ENCODE results near the gene CDH23. TPM values are rescaled to one million over a fixed set of nuclear protein-coding genes. Genes with fewer than 3 reads are reported as not detected.

Gene CDH23
- total and polyA plus RNA-seq, 2 donors (not counting 1 experiment from before 2014, with no cell fraction given), result 0.37 to 0.89 TPM

DNA sequence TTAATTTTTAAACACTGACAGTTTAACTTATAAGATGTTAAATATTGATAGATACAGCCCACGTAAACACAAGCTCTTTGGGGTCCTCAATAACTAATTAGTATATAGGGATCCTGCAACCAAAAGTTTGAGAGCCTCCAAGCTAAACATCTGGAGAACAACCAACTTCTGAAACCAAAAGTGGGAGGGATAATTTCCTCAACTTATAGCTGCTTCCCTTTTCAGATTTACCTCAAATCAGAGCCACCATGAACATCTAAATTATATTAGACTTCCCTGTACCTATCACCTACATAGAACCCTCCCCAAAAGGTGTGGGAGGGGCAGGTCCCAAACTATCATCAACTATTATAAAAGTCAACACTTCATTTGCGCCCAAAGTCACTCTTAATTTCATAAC lies 445.7 kb downstream of the CDH23 start:
- H3K9ac ChIP-seq (ENCODE audit: low read length), result no peak overlapping the region
- CTCF ChIA-PET, result interaction anchor here (0.8 to 11.5 kb wide), 3 partner anchors 9 to 51 kb away, joined by 3 to 236 read pairs (median 3); partner anchors contain the start of gene PSAP
- DNase-seq (no peak), ATAC-seq (ENCODE audit: low read depth) (no peak)
- Mint-ChIP-seq H3K4me3 (peak overlapping the region; percentile 26), H3K9me3 (ENCODE audit: insufficient read depth) (peaks cover 2% of the 10 kb centered on the region), H3K27me3 (no peaks in the 10 kb centered on the region), H3K27ac (no peak overlapping the region), H3K4me1 (peaks cover 82% of the 10 kb centered on the region)
- H3K4me3 ChIP-seq (ENCODE audit: control extremely low read depth in 1 of 5, extremely low read depth in 1 of 5, insufficient read depth in 1 of 5, low read depth in 2 of 5, low read length in 4 of 5), result no peak overlapping the region
- peaks cover 92% of the 10 kb centered on the region for H3K79me2 ChIP-seq (ENCODE audit: control insufficient read depth, insufficient read depth, low read length)
- no peaks in the 10 kb centered on the region for H3K9me3 ChIP-seq (ENCODE audit: control extremely low read depth in 1 of 3, control insufficient read depth in 2 of 3, insufficient read depth in 1 of 3, low read length in 2 of 3)
- peaks cover 51 to 71% of the 10 kb centered on the region in 2 donors for H3K4me1 ChIP-seq (ENCODE audit: control insufficient read depth in 2 of 2, insufficient read depth in 2 of 2, low read length in 2 of 2)
- intact Hi-C loops (cut with micrococcal nuclease), result no loop called here
- WGBS (ENCODE audit: insufficient coverage), result no CpG with 5 or more reads among the region's 2 CpGs
- H2AFZ ChIP-seq (ENCODE audit: insufficient read depth, low read depth, low read length, poor library complexity, severe bottlenecking), result no peak overlapping the region
- H3K36me3 ChIP-seq (replicated peaks in 1 of 2; ENCODE audit: control extremely low read depth in 1 of 2, control insufficient read depth in 1 of 2, extremely low read depth in 1 of 2, insufficient read depth in 2 of 2, low read length in 1 of 2), result peaks cover 0 to 8% of the 10 kb centered on the region in 2 experiments
- no peaks in the 10 kb centered on the region for H3K27me3 ChIP-seq (replicated peaks in 1 of 4; ENCODE audit: control extremely low read depth in 1 of 4, control insufficient read depth in 3 of 4, insufficient read depth in 4 of 4, low read length in 3 of 4)
- POLR2A ChIA-PET, result interaction anchor here (0.7 to 0.9 kb wide), 2 partner anchors 9 to 69 kb away, joined by 4 read pairs; partner anchors contain the start of gene PSAP
- no peak for TF ChIP-seq EZH2 (IDR thresholded peaks at IDR 0.05; ENCODE audit: borderline replicate concordance, insufficient read depth, low read depth, low read length, poor library complexity, severe bottlenecking)
- TF ChIP-seq, protein P1, sequence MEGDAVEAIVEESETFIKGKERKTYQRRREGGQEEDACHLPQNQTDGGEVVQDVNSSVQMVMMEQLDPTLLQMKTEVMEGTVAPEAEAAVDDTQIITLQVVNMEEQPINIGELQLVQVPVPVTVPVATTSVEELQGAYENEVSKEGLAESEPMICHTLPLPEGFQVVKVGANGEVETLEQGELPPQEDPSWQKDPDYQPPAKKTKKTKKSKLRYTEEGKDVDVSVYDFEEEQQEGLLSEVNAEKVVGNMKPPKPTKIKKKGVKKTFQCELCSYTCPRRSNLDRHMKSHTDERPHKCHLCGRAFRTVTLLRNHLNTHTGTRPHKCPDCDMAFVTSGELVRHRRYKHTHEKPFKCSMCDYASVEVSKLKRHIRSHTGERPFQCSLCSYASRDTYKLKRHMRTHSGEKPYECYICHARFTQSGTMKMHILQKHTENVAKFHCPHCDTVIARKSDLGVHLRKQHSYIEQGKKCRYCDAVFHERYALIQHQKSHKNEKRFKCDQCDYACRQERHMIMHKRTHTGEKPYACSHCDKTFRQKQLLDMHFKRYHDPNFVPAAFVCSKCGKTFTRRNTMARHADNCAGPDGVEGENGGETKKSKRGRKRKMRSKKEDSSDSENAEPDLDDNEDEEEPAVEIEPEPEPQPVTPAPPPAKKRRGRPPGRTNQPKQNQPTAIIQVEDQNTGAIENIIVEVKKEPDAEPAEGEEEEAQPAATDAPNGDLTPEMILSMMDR (IDR thresholded peaks at IDR 0.05), result no peak
- peaks cover 45% of the 10 kb centered on the region for H4K20me1 ChIP-seq (ENCODE audit: control insufficient read depth, insufficient read depth, low read length, poor library complexity, severe bottlenecking)
- H3K4me2 ChIP-seq (replicated peaks; ENCODE audit: low read depth, low read length, poor library complexity, severe bottlenecking), result peak overlapping the region; percentile 34
- no peak overlapping the region for H3K27ac ChIP-seq (ENCODE audit: low read length in 2 of 2)

DNA sequence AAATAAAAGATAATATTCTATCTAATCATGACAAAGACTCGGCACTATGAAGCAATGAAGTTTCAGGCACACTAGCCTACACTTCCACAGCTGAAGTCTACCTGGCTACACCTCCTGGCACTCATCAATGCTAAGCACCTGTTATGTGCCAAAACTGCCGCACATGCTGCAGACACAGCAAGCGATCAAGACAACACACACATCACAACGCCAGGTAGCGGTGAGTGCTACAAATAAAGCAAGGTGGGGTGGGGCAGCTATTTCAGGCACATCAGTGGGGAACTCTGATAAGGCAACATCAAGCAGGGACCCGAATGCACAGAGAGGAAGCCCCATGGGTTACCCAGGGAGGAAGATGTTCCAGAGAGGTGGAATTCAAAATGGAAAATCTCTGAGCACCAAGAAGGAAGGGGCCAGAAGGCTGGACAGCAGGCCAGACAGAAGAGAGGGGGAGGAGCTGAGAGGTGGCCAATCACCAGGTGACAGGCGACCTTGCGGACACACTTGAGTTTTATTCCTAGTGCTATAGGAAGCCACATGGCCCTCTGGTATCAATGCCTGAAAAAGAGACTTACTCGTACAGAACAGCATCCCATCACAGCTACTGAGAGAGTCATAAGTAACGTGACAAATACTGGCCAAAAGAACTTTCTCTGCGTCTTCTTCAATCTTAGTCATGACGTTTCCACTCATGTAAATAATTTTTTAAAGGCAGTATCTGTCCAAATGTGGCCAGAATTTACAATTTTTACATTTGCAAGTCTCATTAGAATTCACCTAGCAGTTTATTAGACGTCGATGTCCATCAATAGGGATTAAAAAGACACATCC lies 446.4 kb downstream of the CDH23 start:
- peaks cover 2 to 7% of the 10 kb centered on the region in 2 experiments for H3K36me3 ChIP-seq (replicated peaks in 1 of 2; ENCODE audit: control extremely low read depth in 1 of 2, control insufficient read depth in 1 of 2, extremely low read depth in 1 of 2, insufficient read depth in 2 of 2, low read length in 1 of 2)
- peaks cover 50% of the 10 kb centered on the region for H4K20me1 ChIP-seq (ENCODE audit: control insufficient read depth, insufficient read depth, low read length, poor library complexity, severe bottlenecking)
- ChIA-PET CTCF (interaction anchor here (0.8 to 11.5 kb wide), 2 partner anchors 8 to 51 kb away, joined by 3 to 236 read pairs; partner anchors contain the start of gene PSAP), POLR2A (interaction anchor here (0.9 kb wide), 1 partner anchor 8 kb away, joined by 4 read pairs; the partner anchor contains the start of gene PSAP)
- peak overlapping the region; percentile 34 for H3K4me2 ChIP-seq (replicated peaks; ENCODE audit: low read depth, low read length, poor library complexity, severe bottlenecking)
- no peak overlapping the region for H3K9ac ChIP-seq (ENCODE audit: low read length)
- intact Hi-C loops (cut with micrococcal nuclease), result no loop called here
- H3K79me2 ChIP-seq (ENCODE audit: control insufficient read depth, insufficient read depth, low read length), result peaks cover 92% of the 10 kb centered on the region
- H3K9me3 ChIP-seq (ENCODE audit: control extremely low read depth in 1 of 3, control insufficient read depth in 2 of 3, insufficient read depth in 1 of 3, low read length in 2 of 3), result no peaks in the 10 kb centered on the region
- DNase-seq (no peak), ATAC-seq (ENCODE audit: low read depth) (no peak)
- H3K4me1 ChIP-seq (ENCODE audit: control insufficient read depth in 2 of 2, insufficient read depth in 2 of 2, low read length in 2 of 2), result peaks cover 44 to 68% of the 10 kb centered on the region in 2 donors
- no peak overlapping the region for H3K4me3 ChIP-seq (ENCODE audit: control extremely low read depth in 1 of 5, extremely low read depth in 1 of 5, insufficient read depth in 1 of 5, low read depth in 2 of 5, low read length in 4 of 5)
- Mint-ChIP-seq H3K4me3 (no peak overlapping the region), H3K4me1 (peaks cover 80% of the 10 kb centered on the region), H3K9me3 (ENCODE audit: insufficient read depth) (peaks cover 2% of the 10 kb centered on the region), H3K27me3 (no peaks in the 10 kb centered on the region), H3K27ac (peak overlapping the region; percentile 71)
- no peaks in the 10 kb centered on the region for H3K27me3 ChIP-seq (replicated peaks in 1 of 4; ENCODE audit: control extremely low read depth in 1 of 4, control insufficient read depth in 3 of 4, insufficient read depth in 4 of 4, low read length in 3 of 4)
- no peak overlapping the region for H3K27ac ChIP-seq (ENCODE audit: low read length in 2 of 2)
- WGBS (ENCODE audit: insufficient coverage), result 95% methylated on average over 5 of the region's 14 CpGs
- no peak overlapping the region for H2AFZ ChIP-seq (ENCODE audit: insufficient read depth, low read depth, low read length, poor library complexity, severe bottlenecking)
- TF ChIP-seq, protein P1 (IDR thresholded peaks at IDR 0.05), result no peak
- TF ChIP-seq EZH2 (IDR thresholded peaks at IDR 0.05; ENCODE audit: borderline replicate concordance, insufficient read depth, low read depth, low read length, poor library complexity, severe bottlenecking), result no peak
